ENCODE results near the gene AGAP3. TPM values are rescaled to one million over a fixed set of nuclear protein-coding genes. Genes with fewer than 3 reads are reported as not detected.

The AGAP3 gene
- polyA plus RNA-seq, 3 donors: 54.3 to 61.2 (median 60.2) TPM

DNA sequence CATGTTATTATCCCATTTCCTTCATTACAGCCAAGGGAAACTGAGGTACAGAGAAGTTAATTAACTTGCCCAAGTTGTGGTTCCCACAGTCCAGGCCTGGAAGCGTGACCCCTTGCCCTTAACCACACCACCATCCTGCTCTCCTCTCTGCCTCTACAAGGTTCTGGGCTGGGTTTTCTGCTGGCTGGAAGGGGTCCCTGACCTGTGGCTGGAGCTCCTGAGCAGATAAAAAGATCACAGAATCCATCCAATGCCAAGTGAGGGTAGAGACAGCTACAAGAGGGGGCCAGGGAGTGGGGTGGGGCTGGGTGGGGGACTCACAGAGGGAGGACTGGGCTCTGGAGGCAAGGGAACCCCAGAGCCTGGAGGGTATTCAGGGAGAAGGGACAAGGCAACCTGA, 91.0 kb downstream of the AGAP3 start:
- DNase-seq (ENCODE audit: low read depth in 3 of 3, low spot score in 2 of 3): no peak

GRCh38 chr7:151178236-151178635, 92.0 kb downstream of the AGAP3 start:
- no peak for DNase-seq (ENCODE audit: low read depth in 3 of 3, low spot score in 2 of 3)

DNA sequence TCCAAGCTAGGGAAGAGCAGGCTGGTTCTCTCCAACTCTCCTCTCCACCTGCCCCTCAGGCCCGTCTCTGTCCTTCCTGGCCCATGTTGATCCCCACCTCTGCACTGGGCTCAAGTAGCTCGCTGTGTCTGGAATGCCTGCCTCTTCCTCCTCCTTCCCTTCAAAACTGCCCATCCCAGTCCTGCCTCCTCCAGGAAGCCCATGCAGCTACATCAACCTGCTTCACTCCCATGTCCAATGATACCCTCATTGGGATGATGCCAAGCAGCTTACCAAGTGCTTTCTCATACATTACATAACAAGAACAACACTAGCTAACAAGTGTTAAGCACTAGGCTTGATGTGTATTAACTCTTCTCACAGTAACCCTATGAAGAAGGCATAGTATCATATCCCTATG, 92.6 kb downstream of the AGAP3 start:
- no peak for DNase-seq (ENCODE audit: low read depth in 3 of 3, low spot score in 2 of 3)

GRCh38 chr7:151179287-151179860, 93.1 kb downstream of the AGAP3 start:
- no peak for DNase-seq (ENCODE audit: low read depth in 3 of 3, low spot score in 2 of 3)

GRCh38 chr7:151179946-151180345, 93.7 kb downstream of the AGAP3 start:
- DNase-seq (ENCODE audit: low read depth in 3 of 3, low spot score in 2 of 3): no peak

DNA sequence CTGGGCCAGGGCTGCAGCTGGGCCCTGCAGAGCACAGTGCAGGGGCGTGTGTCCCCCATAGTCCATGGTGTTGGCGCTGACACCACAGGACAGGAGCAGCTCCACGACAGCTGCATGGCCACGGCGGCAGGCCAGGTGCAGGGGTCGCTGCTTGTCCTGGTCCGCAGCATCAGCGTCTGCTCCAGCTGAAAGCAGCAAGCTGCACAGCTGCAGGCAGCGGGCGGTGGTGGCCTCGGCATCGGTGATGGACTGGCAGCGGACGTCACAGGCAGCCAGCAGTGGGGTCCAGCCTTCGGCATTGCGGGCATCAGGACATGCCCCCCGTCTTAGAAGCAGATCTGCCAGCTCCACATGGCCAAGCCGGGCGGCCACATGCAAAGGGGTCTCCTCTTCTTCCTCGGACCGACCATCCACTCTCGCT, 94.7 kb downstream of the AGAP3 start:
- no peak for DNase-seq (ENCODE audit: low read depth in 3 of 3, low spot score in 2 of 3)

DNA sequence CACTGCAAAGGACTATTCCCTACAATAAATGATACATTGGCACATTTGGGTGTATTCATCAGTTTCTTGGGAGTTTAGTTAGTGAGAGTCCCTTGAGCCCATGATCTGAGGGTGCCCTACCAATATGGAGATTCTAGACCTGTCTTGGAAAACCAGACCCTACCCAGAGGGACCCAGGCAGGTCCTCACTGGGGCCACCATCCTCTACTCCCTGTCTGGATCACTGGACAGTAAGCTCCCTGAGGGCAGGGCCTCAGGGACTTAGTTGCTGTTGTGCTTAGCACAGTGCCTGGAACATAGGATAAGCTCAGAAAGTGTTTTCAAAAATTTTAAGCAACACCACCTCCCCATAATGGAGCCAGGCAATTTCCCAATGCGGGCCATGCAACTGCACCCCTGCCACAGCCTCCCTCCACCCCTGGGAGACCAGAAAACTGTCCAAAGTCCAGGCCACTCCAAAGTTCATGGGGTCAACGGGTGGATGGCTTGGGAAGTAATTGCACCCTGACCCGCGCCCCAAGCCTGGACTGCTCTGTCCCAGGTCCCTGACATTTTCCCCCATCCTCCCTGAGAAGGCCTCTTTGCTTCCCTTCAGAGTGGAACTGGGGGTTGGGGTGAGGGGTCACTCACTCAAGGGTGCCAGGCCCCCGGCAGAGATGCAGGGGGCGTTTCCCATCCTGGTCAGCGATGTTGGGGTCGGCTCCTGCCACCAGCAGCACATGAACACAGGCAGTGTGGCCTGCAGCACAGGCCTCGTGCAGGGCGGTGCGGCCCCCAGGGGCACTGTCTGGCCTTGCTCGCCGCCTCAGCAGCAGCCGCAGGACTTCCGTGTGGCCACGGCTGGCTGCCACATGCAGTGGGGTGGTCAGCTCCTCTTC, 99.7 kb downstream of the AGAP3 start:
- no peak for DNase-seq (ENCODE audit: low read depth in 3 of 3, low spot score in 2 of 3)

- DNase-seq (ENCODE audit: low read depth in 3 of 3, low spot score in 2 of 3): no peak
Measured at GRCh38 chr7:151186640-151187408, 100.5 kb downstream of the AGAP3 start, which contains the start of gene ASB10. Gene ASB10 (minus strand): TSS chr7:151187250. CDS start chr7:151187130, 120 bp downstream.

- DNase-seq (ENCODE audit: low read depth in 3 of 3, low spot score in 2 of 3): no peak
Measured at GRCh38 chr7:151187409-151188251, 101.4 kb downstream of the AGAP3 start.

- DNase-seq (ENCODE audit: low read depth in 3 of 3, low spot score in 2 of 3): no peak
Measured at GRCh38 chr7:151188252-151188542, 101.9 kb downstream of the AGAP3 start.

- no peak for DNase-seq (ENCODE audit: low read depth in 3 of 3, low spot score in 2 of 3)
Measured at GRCh38 chr7:151189038-151189437, 102.8 kb downstream of the AGAP3 start.

- DNase-seq (ENCODE audit: low read depth in 3 of 3, low spot score in 2 of 3): no peak
Measured at GRCh38 chr7:151191544-151191943, 105.3 kb downstream of the AGAP3 start.

DNA sequence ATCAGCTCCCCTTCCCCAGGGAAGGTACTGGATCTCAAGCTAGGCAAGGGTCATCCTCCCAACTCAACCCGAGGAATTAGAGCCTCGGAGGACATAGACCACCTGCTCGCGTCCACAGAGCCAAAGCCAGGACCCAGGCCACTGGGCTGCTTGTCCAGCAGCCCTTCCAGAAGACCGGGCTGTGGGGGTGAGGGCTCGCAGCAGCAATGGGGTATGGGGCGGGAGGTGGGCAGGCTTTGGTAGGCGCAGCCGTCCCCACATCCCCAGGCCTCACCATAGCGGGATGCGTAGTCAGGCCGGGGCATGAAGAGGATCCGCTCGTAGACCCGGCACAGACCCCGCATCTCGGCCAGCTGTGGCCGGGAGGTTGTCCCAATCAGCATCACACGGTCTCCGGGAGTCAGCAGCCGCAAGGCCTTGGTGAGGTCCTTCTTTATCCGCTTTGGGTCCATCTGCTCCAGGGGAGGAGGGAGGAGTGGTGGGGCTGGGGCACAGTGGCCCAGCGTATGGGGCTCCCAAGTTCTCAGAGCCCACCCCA, 105.8 kb downstream of the AGAP3 start:
- no peak for DNase-seq (ENCODE audit: low read depth in 3 of 3, low spot score in 2 of 3)

DNA sequence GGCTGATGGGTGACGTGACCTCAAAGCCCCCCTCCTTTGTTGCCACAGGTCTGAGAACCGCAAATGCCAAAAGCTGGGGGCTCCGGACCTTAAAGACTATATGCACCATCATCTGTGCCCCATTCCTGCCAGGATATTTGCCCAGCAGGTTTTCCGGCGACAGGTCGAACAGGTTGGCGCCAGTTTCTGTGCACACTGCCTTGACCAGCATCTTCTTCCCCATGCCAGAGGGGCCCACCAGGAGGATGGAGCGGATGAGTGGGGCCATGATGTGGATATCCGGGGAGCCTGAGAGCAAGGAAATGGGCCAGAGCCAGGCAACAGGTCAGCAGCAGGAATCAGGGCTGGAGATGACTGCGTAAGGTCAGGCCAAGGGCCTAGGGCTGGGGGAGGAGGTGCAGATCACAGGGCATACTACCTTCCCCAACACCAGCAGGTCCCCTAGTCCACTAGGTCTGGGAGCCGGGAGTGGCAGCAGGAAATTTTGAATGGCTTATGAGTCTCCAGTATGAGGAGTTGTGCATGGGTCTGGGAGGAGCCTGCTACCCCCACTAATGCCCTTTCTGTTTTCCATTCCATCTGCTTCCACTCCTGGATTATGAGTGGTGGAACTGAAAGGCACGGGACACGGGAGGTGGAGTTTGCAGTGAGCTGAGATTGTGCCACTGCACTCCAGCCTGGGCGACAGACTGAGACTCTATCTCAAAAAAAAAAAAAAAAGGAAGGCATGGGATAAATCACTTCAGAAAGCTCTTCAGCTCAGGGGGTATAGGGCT, 107.1 kb downstream of the AGAP3 start:
- no peak for DNase-seq (ENCODE audit: low read depth in 3 of 3, low spot score in 2 of 3)

Other genes starting within 250 kb of the AGAP3 start
- 10 to 100 TPM; 41.9 to 77.1 (median 57.5) TPM for gene AOC1, start 234.0 kb upstream of the AGAP3 start, polyA plus RNA-seq (ENCODE audit: insufficient read length in 3 of 3)
- gene KCNH2, start 108.2 kb upstream of the AGAP3 start, polyA plus RNA-seq (ENCODE audit: insufficient read length in 3 of 3): 10 to 100 TPM; 13.2 to 14.6 (median 14.1) TPM
- gene NOS3, start 95.5 kb upstream of the AGAP3 start, polyA plus RNA-seq (ENCODE audit: insufficient read length in 3 of 3): 1 to 10 TPM; 6.8 to 7.6 (median 7.0) TPM
- 1 to 10 TPM in 2 of 3 donors, under 1 TPM in 1; 0.99 to 2.3 (median 2.2) TPM for gene ATG9B, start 62.0 kb upstream of the AGAP3 start, polyA plus RNA-seq (ENCODE audit: insufficient read length in 3 of 3)
- 10 to 100 TPM; 15.2 to 18.4 (median 15.5) TPM for gene ABCB8, start 58.0 kb upstream of the AGAP3 start, polyA plus RNA-seq (ENCODE audit: insufficient read length in 3 of 3)
- gene ASIC3, start 37.9 kb upstream of the AGAP3 start, polyA plus RNA-seq (ENCODE audit: insufficient read length in 3 of 3): 1 to 10 TPM; 1.1 to 2.4 (median 1.2) TPM
- gene CDK5, start 28.6 kb upstream of the AGAP3 start, polyA plus RNA-seq (ENCODE audit: insufficient read length in 3 of 3): 10 to 100 TPM; 15.1 to 19.3 (median 17.1) TPM
- 10 to 100 TPM; 70.5 to 87.7 (median 73.5) TPM for gene SLC4A2, start 26.9 kb upstream of the AGAP3 start, polyA plus RNA-seq (ENCODE audit: insufficient read length in 3 of 3)
- gene FASTK, start 5.7 kb upstream of the AGAP3 start, polyA plus RNA-seq (ENCODE audit: insufficient read length in 3 of 3): 10 to 100 TPM; 44.2 to 50.8 (median 44.9) TPM
- 10 to 100 TPM; 21.1 to 26.4 (median 21.4) TPM for gene TMUB1, start 3.0 kb upstream of the AGAP3 start, polyA plus RNA-seq (ENCODE audit: insufficient read length in 3 of 3)
- gene GBX1, start 81.2 kb downstream of the AGAP3 start, polyA plus RNA-seq (ENCODE audit: insufficient read length in 3 of 3): under 1 TPM in 2 of 3 donors, not detected in 1; 0.14 to 0.18 TPM
- not detected for gene ASB10, start 100.8 kb downstream of the AGAP3 start, polyA plus RNA-seq (ENCODE audit: insufficient read length in 3 of 3)
- not detected for gene H2BK1, start 124.0 kb downstream of the AGAP3 start, polyA plus RNA-seq (ENCODE audit: insufficient read length in 3 of 3)
- gene ABCF2, start 140.7 kb downstream of the AGAP3 start, polyA plus RNA-seq (ENCODE audit: insufficient read length in 3 of 3): 10 to 100 TPM; 23.3 to 24.8 (median 24.3) TPM
- 10 to 100 TPM; 20.4 to 22.6 (median 21.4) TPM for gene CHPF2, start 146.0 kb downstream of the AGAP3 start, polyA plus RNA-seq (ENCODE audit: insufficient read length in 3 of 3)
- gene SMARCD3, start 162.2 kb downstream of the AGAP3 start, polyA plus RNA-seq (ENCODE audit: insufficient read length in 3 of 3): 10 to 100 TPM; 52.6 to 58.6 (median 54.5) TPM